Activated naive CD4-positive, alpha-beta T cell treated with anti-CD3 and anti-CD28 coated beads for 36 hours (primary cell): ENCODE measurements around the gene COMT. TPM values are rescaled to one million over a fixed set of nuclear protein-coding genes. Genes with fewer than 3 reads are reported as not detected.
"Not testable (repeated sequence)": the region's sequence is repeated elsewhere in the genome, so short reads cannot be mapped to it uniquely, and the experiment has no call there.

Experiments
- CTCF ChIA-PET: fragments of 350-600 bp; sonication (Branson Sonifier 250); formaldehyde crosslinking; loops from one replicate; lab custom pipeline; 2021; ENCODE audit warnings: antibody characterized with exemption; lab: Charles Lee
- DNase-seq: peaks from one replicate; pipeline ENCODE4 v3.0.0-alpha.2; 2020
- H3K27ac Mint-ChIP-seq: one replicate; pipeline ENCODE4 v1.8.0; 2021; ENCODE audit warnings: mild to moderate bottlenecking, mixed read lengths
- H3K27me3 Mint-ChIP-seq: one replicate; pipeline ENCODE4 v1.8.0; 2021; ENCODE audit warnings: low read depth, mixed read lengths
- H3K36me3 Mint-ChIP-seq: one replicate; pipeline ENCODE4 v1.8.0; 2021; ENCODE audit warnings: low read depth, mixed read lengths
- H3K4me1 Mint-ChIP-seq: one replicate; pipeline ENCODE4 v1.8.0; 2021; ENCODE audit warnings: low read depth, mixed read lengths
- H3K4me3 Mint-ChIP-seq: one replicate; pipeline ENCODE4 v1.8.0; 2021; ENCODE audit warnings: mild to moderate bottlenecking, moderate library complexity, mixed read lengths
- H3K9me3 Mint-ChIP-seq: one replicate; pipeline ENCODE4 v1.8.0; 2021; ENCODE audit warnings: mixed read lengths
- intact Hi-C: fragments of 100-400 bp; cut with micrococcal nuclease; formaldehyde crosslinking; loops from one replicate; pipeline ENCODE4 v1.15.1; 2023
- total RNA-seq, 2 experiments: library from RNA; stranded (reverse); gene quantifications; one replicate each; pipeline ENCODE4 v1.2.3, GENCODE V29; 2021

COMT gene
- total RNA-seq, 2 experiments from 2014 or later: 53.7 to 56.8 TPM

GRCh38 chr22:19921544-19922081, 20.0 kb upstream of the COMT start:
- no peaks in the 10 kb centered on the region for H3K36me3 Mint-ChIP-seq
- H3K4me1 Mint-ChIP-seq: no peaks in the 10 kb centered on the region
- no peaks in the 10 kb centered on the region for H3K27me3 Mint-ChIP-seq
- CTCF ChIA-PET: interaction anchor here (1.0 kb wide), 1 partner anchor 197 kb away, joined by 3 read pairs; no protein-coding TSS in a partner anchor
- intact Hi-C loops: no loop called here
- no peak overlapping the region for H3K4me3 Mint-ChIP-seq
- no peaks in the 10 kb centered on the region for H3K9me3 Mint-ChIP-seq
- no peak overlapping the region for H3K27ac Mint-ChIP-seq
- no peak for DNase-seq

GRCh38 chr22:19923914-19924513, 17.6 kb upstream of the COMT start:
- no peak overlapping the region for H3K27ac Mint-ChIP-seq
- CTCF ChIA-PET: interaction anchor here (1.5 kb wide), 1 partner anchor 194 kb away, joined by 6 read pairs; no protein-coding TSS in a partner anchor
- H3K36me3 Mint-ChIP-seq: peaks cover 2% of the 10 kb centered on the region
- H3K27me3 Mint-ChIP-seq: no peaks in the 10 kb centered on the region
- intact Hi-C loops: no loop called here
- H3K4me1 Mint-ChIP-seq: no peaks in the 10 kb centered on the region
- no peak for DNase-seq
- H3K9me3 Mint-ChIP-seq: no peaks in the 10 kb centered on the region
- H3K4me3 Mint-ChIP-seq: no peak overlapping the region

- intact Hi-C loops, H3K36me3 Mint-ChIP-seq, DNase-seq, H3K4me3 Mint-ChIP-seq, H3K9me3 Mint-ChIP-seq, H3K27me3 Mint-ChIP-seq, H3K27ac Mint-ChIP-seq, H3K4me1 Mint-ChIP-seq: not testable (repeated sequence)
- CTCF ChIA-PET: interaction anchor here (1.0 kb wide), 1 partner anchor 16 kb away, joined by 3 read pairs; no protein-coding TSS in a partner anchor
Observed at GRCh38 chr22:19926028-19926427, 15.5 kb upstream of the COMT start.

GRCh38 chr22:19927696-19928095, 13.9 kb upstream of the COMT start:
- intact Hi-C loops: no loop called here
- no peak for DNase-seq
- no peak overlapping the region for H3K27ac Mint-ChIP-seq
- no peak overlapping the region for H3K4me3 Mint-ChIP-seq
- no peaks in the 10 kb centered on the region for H3K9me3 Mint-ChIP-seq
- no peaks in the 10 kb centered on the region for H3K27me3 Mint-ChIP-seq
- H3K4me1 Mint-ChIP-seq: no peaks in the 10 kb centered on the region
- CTCF ChIA-PET: no interaction called here
- H3K36me3 Mint-ChIP-seq: peaks cover 7% of the 10 kb centered on the region

GRCh38 chr22:19928207-19928606, 13.4 kb upstream of the COMT start:
- Mint-ChIP-seq H3K4me1 (no peaks in the 10 kb centered on the region), H3K27me3 (no peaks in the 10 kb centered on the region), H3K9me3 (no peaks in the 10 kb centered on the region), H3K27ac (no peak overlapping the region), H3K4me3 (no peak overlapping the region), H3K36me3 (peaks cover 7% of the 10 kb centered on the region)
- intact Hi-C loops: no loop called here
- CTCF ChIA-PET: no interaction called here
- no peak for DNase-seq

- Mint-ChIP-seq H3K27me3 (no peaks in the 10 kb centered on the region), H3K4me1 (no peaks in the 10 kb centered on the region), H3K36me3 (peaks cover 7% of the 10 kb centered on the region), H3K27ac (no peak overlapping the region), H3K4me3 (no peak overlapping the region), H3K9me3 (no peaks in the 10 kb centered on the region)
- CTCF ChIA-PET: interaction anchor here (0.5 kb wide), 1 partner anchor 77 kb away, joined by 3 read pairs; no protein-coding TSS in a partner anchor
- intact Hi-C loops: no loop called here
- DNase-seq: no peak
Observed at GRCh38 chr22:19929586-19930550, 11.7 kb upstream of the COMT start.

GRCh38 chr22:19930551-19931486, 10.8 kb upstream of the COMT start:
- H3K4me1 Mint-ChIP-seq: no peaks in the 10 kb centered on the region
- intact Hi-C loops: no loop called here
- CTCF ChIA-PET: interaction anchor here (0.5 to 1.2 kb wide), 2 partner anchors 17 to 78 kb away, joined by 3 read pairs; no protein-coding TSS in a partner anchor
- H3K27me3 Mint-ChIP-seq: no peaks in the 10 kb centered on the region
- peaks cover 13% of the 10 kb centered on the region for H3K36me3 Mint-ChIP-seq
- peaks cover 7% of the 10 kb centered on the region for H3K9me3 Mint-ChIP-seq
- H3K27ac Mint-ChIP-seq: no peak overlapping the region
- H3K4me3 Mint-ChIP-seq: no peak overlapping the region
- DNase-seq: no peak

GRCh38 chr22:19931514-19931913, 10.1 kb upstream of the COMT start:
- intact Hi-C loops: no loop called here
- Mint-ChIP-seq H3K36me3 (peaks cover 18% of the 10 kb centered on the region), H3K27me3 (no peaks in the 10 kb centered on the region), H3K4me3 (no peak overlapping the region), H3K9me3 (peaks cover 14% of the 10 kb centered on the region), H3K27ac (no peak overlapping the region), H3K4me1 (no peaks in the 10 kb centered on the region)
- no peak for DNase-seq
- CTCF ChIA-PET: interaction anchor here (1.2 kb wide), 1 partner anchor 16 kb away, joined by 3 read pairs; no protein-coding TSS in a partner anchor

- Mint-ChIP-seq H3K9me3 (peaks cover 19% of the 10 kb centered on the region), H3K27ac (peak overlapping the region; percentile 35), H3K27me3 (no peaks in the 10 kb centered on the region), H3K36me3 (peaks cover 28% of the 10 kb centered on the region), H3K4me3 (no peak overlapping the region), H3K4me1 (no peaks in the 10 kb centered on the region)
- DNase-seq: no peak
- CTCF ChIA-PET: interaction anchor here (0.6 to 1.2 kb wide), 2 partner anchors 10 to 15 kb away, joined by 3 read pairs; no protein-coding TSS in a partner anchor
- intact Hi-C loops: no loop called here
Observed at GRCh38 chr22:19932367-19933206, 9.0 kb upstream of the COMT start.

GRCh38 chr22:19933341-19934241, 8.0 kb upstream of the COMT start:
- no peak overlapping the region for H3K4me3 Mint-ChIP-seq
- H3K27ac Mint-ChIP-seq: no peak overlapping the region
- DNase-seq: no peak
- peaks cover 30% of the 10 kb centered on the region for H3K36me3 Mint-ChIP-seq
- H3K9me3 Mint-ChIP-seq: peaks cover 19% of the 10 kb centered on the region
- no peaks in the 10 kb centered on the region for H3K27me3 Mint-ChIP-seq
- CTCF ChIA-PET: interaction anchor here (0.6 kb wide), 1 partner anchor 15 kb away, joined by 4 read pairs; no protein-coding TSS in a partner anchor
- intact Hi-C loops: no loop called here
- H3K4me1 Mint-ChIP-seq: no peaks in the 10 kb centered on the region
